M059J (cell line): Measurements from ENCODE around the gene COA8. TPM values are rescaled to one million over a fixed set of nuclear protein-coding genes. Genes with fewer than 3 reads are reported as not detected.
"Not testable (repeated sequence)": the region's sequence is repeated elsewhere in the genome, so short reads cannot be mapped to it uniquely, and the experiment has no call there.

Experiments
- DNase-seq: peaks from one replicate; pipeline ENCODE4 v3.0.0-alpha.2; 2012; ENCODE audit warnings: low read depth
- total RNA-seq: library from RNA; depleted of rRNA; stranded (reverse); fragments of >200 nt; shearing (Covaris generic); gene quantifications from 2 replicates; pipeline ENCODE4 v1.2.3, GENCODE V29; 2014

The COA8 gene
- total RNA-seq, 1 experiment from 2014 or later, result 30.7 TPM

- no peak for DNase-seq
Observed at GRCh38 chr14:103574104-103574503, 11.3 kb downstream of the COA8 start.

GRCh38 chr14:103574707-103575285, 12.0 kb downstream of the COA8 start:
- DNase-seq, result no peak

DNA sequence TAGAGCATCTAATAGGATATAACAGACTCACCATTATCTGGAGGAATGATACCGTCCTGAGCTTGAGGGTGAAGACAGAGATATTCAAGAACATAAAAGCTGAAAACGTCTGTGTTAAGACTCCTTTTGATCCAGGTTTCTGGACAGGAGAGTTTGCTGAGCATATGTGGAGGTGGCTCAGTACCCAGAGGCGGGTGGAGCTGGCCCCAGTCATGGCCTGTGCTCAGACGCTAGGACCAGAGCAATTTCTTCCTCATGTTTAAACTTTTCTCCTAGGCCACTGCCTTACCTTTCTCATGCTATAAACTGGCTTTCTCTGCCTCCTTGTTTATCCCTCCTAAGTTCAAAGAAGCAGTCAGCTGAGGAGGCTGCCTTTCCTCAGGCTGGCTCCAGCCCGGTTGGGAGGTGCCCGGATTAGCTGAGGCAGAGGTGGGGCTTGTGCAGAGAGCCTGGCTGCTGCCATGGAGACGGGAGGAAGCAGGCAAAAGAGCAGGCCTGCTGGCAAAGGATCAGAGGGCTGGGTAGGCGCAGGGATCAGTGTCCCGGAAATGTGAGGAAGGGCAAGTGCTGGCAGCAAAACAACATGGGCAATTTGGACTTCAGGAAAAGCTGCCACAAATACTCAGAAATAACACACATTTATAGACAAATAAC, 13.7 kb downstream of the COA8 start:
- peak; percentile 87 for DNase-seq

DNA sequence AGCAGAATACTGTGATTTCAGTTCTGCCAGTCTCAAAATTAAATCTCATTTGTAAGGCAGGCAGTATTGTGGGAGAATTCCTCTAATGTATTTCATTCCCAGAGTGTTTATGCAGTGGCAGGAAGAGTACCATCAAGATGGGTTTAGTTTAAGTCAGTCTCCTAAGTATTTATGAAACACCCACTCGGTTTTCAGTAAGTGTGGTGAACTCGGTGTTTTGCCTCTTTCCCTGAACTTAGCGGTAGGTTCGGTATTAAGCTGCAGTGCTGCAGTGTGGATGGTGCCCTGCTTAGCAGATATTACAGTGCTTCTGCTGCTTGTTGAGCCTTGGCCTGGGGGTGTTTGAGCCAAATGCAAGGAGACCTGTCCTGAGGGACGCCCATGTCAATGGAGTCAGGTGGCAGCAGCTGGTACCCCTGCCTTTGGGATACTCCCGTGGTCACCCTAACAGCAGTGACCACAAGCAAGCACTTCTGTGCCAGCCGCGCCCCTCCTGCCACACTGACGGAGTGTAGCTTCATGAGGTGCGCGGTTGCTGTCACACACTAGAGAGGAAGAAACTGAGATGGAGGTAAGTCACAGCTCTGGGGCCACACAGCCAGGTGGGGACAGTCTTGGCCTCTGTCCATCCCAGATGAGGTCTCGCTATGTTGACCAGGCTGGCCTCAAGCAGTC, 15.8 kb downstream of the COA8 start:
- DNase-seq, result no peak

- DNase-seq, result no peak
Observed at GRCh38 chr14:103581206-103581605, 18.4 kb downstream of the COA8 start.

DNA sequence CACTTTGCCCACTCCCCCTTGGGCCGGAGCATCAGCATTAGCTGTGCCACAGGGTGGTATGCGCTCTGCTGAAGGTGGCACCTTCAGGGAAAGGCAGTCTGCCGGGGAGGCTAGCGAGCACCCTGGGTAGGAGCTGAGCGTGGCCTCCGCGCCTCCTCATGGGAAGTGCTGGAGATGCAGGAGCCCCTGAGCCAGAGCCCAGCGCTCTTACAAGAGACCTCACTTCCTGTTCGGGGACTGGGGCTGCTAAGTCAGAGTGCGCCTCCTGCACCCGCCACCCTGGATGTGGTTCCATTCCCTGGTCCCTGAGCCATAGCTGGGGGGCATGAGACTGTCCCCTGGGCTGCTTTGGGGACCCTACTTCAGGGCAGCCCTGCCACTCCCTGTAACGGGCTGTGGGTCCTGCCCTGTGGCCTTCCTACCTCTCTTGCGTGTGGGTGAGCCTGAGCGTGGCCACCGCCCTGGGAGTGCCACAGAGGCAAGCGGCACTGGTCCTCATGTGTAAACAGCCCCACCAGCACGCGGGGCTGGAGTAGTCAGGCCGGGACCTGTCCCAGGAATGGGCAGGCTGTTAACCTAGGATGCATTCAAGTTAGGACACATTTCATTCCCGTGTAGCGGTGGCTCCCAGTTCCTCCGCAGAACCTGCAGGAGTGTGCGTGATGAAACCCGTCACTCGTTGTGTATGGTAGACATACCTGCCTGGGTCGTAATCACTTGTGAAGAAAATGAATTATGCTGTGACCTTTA, 19.4 kb downstream of the COA8 start:
- DNase-seq, result no peak

DNA sequence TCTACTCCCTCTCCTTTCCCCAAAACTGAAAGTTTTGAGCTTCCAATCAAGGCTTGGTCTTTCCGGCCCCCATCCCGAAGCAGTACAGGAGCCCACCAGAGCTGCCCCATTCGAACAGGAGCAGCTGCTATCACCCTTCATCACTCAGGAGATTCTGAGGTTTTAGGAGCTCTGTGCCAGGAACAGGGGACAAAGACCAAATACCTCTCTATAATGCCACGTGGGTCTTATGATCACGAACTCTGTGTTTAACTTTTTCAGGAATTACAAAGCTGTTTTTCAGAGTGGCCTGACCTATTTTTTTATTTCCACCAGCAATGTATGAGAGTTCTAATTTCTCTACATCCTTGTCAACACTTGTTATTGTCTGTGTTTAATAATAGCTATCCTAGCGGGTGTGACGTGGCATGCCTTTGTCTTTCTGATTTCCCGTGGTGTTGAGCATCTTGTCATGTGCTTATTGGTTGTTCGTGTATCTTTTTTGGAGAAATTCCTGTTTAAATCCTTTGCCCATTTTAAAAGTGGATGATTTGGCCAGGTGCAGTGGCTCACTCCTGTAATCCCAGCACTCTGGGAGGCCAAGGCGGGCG, 21.7 kb downstream of the COA8 start:
- DNase-seq, result no peak

DNA sequence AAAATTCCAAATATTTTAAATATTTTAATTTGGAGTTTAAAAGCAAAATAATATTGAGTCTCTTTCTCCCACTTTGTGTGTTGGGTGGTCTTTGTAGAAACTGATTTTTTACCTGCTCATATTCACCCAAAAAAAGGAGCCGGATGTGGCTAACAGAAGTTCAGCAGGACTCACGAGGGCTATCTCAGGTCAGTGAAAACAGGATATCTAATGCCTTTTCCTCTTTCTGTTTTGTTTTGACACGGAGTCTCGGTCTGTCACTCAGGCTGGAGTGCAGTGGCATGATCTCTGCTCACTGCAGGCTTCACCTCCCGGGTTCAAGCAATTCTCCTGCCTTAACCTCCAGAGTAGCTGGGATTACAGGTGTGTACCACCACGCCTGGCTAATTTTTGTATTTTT, 30.8 kb downstream of the COA8 start:
- peak; percentile 16 for DNase-seq

GRCh38 chr14:103594265-103594664, 31.5 kb downstream of the COA8 start:
- peak; percentile 93 for DNase-seq

- peak; percentile 84 for DNase-seq
Observed at GRCh38 chr14:103597623-103598377, 35.0 kb downstream of the COA8 start.

DNA sequence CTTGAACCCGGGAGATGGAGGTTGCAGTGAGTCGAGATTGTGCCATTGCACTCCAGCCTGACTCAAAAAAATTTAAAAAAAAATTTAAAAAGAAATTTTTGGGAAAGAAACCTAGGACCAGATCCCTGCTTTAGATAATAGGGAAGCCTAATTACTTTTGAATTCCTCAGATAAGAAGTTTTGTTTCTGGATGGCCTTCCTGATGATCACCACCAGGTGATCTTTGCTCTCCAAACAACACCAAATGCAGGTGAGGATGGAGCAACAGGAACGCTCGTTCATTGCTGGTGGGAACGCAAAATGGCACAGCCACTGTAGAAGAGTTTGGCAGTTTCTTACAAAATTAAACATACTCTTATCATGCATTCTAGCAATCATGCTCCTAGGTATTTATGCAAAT, 37.7 kb downstream of the COA8 start:
- DNase-seq, result no peak

GRCh38 chr14:103604620-103605019, 41.9 kb downstream of the COA8 start:
- no peak for DNase-seq

DNA sequence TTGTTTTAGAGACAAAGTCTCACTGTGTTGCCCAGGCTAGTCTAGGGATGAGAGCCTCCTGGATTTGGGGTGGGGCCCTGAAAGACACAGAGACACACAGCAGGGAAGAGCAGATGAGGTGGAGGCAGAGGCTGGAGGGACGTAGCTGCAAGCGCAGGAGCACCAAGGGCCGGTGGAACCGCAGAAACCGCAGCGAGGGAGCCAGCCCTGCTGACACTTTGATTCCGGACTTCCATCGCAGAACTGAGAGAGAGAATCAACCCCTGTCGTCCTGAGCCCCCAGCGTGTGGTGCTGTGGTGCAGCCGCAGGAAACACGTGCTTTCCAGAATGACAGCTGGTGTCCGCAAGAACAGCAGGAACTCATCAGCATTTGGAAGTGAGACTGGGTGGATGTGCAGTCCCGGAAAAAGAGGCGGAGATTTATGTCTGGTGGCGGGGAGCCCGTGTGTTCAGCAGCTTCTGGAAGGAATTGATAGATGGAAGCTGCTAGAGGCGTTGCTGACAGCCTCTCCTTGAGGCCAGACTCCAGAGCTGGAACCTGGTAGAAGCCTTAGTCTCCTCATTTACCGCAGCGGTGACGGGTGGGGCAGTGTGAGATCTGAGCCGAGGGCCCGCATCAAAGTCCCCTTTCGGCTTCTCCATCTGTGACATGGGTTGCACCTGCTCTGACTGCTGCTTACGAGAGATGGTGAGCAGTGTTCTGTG, 44.4 kb downstream of the COA8 start:
- DNase-seq, result peak; percentile 82

GRCh38 chr14:103607822-103608221, 45.1 kb downstream of the COA8 start:
- DNase-seq, result no peak

GRCh38 chr14:103609081-103609480, 46.3 kb downstream of the COA8 start:
- DNase-seq, result not testable (repeated sequence)

DNA sequence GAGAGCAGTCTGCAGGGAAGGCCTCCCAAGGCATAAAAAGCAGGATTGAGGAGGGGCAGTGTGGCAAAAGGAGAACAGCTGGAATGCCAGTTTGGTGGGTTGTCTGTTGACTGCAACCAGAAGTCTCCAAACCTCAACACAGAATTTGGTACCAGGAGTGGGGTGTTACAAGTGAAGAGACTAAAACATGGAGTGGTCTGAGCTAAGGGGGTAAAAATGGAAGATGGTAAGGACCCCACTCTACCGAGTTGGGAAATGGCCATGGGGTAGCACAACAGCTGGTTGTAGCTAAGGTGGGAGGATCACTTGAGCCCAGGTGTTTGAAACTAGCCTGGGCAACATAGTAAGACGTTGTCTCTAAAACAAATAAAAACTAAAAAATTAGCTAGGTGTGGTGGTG, 48.5 kb downstream of the COA8 start:
- DNase-seq, result no peak

DNA sequence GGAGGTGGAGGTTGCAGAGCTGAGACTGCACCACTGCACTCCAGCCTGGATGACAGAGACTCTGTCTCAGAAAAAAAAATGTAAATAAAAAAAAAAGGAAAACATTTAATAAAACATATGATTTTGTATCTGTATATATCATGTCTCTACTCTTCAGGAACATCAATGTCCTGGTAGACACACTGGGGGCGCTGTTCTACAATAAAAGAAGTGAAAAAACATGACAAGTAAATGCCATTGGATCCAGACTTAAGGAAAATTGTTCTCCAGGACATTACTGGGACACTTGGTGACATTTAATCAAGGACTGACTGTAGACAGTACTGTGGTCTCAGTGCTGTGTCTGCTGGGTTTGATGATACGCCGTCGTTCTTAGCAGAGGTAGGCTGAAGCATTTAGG, 50.8 kb downstream of the COA8 start:
- no peak for DNase-seq

DNA sequence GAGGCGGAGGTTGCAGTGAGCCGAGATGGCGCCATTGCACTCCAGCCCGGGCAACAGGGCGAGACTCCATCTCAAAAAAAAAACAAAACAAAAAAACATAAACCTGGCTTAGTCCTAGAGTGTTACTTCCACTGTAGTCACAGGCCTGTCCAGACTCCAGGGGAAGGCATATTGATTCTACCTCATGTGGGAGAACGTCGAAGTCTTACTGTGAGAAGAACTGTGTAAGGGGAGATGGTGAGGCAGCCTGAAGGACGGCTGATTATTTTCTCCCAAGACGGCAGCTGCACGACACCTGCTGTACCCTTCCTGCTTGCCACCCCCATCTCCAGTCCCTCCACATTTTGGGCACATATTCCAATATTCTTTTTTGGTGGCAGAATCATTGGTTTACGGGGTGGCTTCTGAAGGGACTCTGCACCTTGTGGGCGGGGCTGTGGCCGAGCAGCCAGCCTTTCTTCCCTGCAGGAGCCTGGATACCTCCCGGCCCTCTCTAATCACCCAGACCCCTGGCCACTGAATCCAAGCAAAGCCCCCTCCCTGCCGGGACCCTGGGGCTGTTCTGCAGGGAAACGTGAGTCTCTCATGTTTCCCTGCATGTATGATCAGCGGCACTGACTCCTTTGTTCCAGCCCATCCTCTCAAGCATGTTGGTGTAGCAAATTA, 54.0 kb downstream of the COA8 start:
- no peak for DNase-seq

DNA sequence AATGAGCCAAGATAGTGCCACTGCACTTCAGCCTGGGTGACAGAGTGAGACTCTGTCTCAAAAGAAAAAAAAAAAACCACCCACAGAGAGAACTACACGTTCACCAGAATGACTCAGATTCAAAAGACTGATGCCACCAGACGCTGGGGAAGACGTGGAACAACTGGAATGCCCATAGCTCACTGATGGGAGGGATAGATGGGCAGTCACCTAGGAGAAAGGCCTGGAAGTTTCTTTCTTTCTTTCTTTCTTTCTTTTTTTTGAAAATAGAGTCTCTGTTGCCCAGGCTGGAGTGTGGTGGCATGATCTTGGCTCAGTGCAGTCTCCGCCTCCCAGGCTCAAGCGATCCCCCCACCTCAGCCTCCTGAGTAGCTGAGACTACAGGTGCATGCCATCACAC, 56.3 kb downstream of the COA8 start:
- peak; percentile 62 for DNase-seq

GRCh38 chr14:103621860-103622259, 59.1 kb downstream of the COA8 start:
- no peak for DNase-seq
